ENCODE data around the gene ELMO2. TPM values are rescaled to one million over a fixed set of nuclear protein-coding genes. Genes with fewer than 3 reads are reported as not detected.
A peak's percentile ranks its signal among the peaks of the same experiment; 100 is the strongest.

The ELMO2 gene
- total and polyA plus RNA-seq, 9 of the 15 experiments (the other 6 are each of a cell fraction or from before 2014, with no cell fraction given) = 7.5 to 21.5 (median 15.9) TPM

- TF ChIP-seq, protein P1, sequence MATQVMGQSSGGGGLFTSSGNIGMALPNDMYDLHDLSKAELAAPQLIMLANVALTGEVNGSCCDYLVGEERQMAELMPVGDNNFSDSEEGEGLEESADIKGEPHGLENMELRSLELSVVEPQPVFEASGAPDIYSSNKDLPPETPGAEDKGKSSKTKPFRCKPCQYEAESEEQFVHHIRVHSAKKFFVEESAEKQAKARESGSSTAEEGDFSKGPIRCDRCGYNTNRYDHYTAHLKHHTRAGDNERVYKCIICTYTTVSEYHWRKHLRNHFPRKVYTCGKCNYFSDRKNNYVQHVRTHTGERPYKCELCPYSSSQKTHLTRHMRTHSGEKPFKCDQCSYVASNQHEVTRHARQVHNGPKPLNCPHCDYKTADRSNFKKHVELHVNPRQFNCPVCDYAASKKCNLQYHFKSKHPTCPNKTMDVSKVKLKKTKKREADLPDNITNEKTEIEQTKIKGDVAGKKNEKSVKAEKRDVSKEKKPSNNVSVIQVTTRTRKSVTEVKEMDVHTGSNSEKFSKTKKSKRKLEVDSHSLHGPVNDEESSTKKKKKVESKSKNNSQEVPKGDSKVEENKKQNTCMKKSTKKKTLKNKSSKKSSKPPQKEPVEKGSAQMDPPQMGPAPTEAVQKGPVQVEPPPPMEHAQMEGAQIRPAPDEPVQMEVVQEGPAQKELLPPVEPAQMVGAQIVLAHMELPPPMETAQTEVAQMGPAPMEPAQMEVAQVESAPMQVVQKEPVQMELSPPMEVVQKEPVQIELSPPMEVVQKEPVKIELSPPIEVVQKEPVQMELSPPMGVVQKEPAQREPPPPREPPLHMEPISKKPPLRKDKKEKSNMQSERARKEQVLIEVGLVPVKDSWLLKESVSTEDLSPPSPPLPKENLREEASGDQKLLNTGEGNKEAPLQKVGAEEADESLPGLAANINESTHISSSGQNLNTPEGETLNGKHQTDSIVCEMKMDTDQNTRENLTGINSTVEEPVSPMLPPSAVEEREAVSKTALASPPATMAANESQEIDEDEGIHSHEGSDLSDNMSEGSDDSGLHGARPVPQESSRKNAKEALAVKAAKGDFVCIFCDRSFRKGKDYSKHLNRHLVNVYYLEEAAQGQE (IDR thresholded peaks at IDR 0.05; ENCODE audit: borderline replicate concordance) = peak; percentile 84
- TF ChIP-seq, protein P1 (CRISPR knock-in tag; IDR thresholded peaks at IDR 0.05; ENCODE audit: low read depth) = no peak
- TF ChIP-seq FOXM1 (IDR thresholded peaks at IDR 0.05; ENCODE audit: low read depth) (peak; percentile 86), FOXM1 (CRISPR knock-in tag; IDR thresholded peaks at IDR 0.05; ENCODE audit: low read depth) (no peak), MEIS2 (IDR thresholded peaks at IDR 0.05; ENCODE audit: partially characterized antibody) (peak; percentile 45), HMGXB4 (CRISPR knock-in tag; IDR thresholded peaks at IDR 0.05) (no peak), ATF1 (CRISPR knock-in tag; IDR thresholded peaks at IDR 0.05) (no peak), ATF1 (tag; IDR thresholded peaks at IDR 0.05) (peak; percentile 90), RBFOX2 (IDR thresholded peaks at IDR 0.05; ENCODE audit: low read depth, low read length) (peak; percentile 51), TCF7L2 (IDR thresholded peaks at IDR 0.05; ENCODE audit: low read depth, low read length) (no peak), ZC3H4 (CRISPR knock-in tag; IDR thresholded peaks at IDR 0.05; ENCODE audit: borderline replicate concordance) (0 out of 2 replicates have a peak, but pooled peaks have one; percentile 31), CHD2 (IDR thresholded peaks at IDR 0.05; ENCODE audit: low read depth, low read length) (peak; percentile 76), HMGN3 (IDR thresholded peaks at IDR 0.05; ENCODE audit: borderline replicate concordance, extremely low read depth, insufficient read length, low read depth, low read length) (peak; percentile 32), ZNF124 (CRISPR knock-in tag; IDR thresholded peaks at IDR 0.05) (no peak), RBM25 (IDR thresholded peaks at IDR 0.05; ENCODE audit: low read depth, low read length, severe bottlenecking) (peak; percentile 93), NFYB (IDR thresholded peaks at IDR 0.05; ENCODE audit: extremely low read depth, insufficient read length) (peak; percentile 82)
- TF ChIP-seq, protein P2, sequence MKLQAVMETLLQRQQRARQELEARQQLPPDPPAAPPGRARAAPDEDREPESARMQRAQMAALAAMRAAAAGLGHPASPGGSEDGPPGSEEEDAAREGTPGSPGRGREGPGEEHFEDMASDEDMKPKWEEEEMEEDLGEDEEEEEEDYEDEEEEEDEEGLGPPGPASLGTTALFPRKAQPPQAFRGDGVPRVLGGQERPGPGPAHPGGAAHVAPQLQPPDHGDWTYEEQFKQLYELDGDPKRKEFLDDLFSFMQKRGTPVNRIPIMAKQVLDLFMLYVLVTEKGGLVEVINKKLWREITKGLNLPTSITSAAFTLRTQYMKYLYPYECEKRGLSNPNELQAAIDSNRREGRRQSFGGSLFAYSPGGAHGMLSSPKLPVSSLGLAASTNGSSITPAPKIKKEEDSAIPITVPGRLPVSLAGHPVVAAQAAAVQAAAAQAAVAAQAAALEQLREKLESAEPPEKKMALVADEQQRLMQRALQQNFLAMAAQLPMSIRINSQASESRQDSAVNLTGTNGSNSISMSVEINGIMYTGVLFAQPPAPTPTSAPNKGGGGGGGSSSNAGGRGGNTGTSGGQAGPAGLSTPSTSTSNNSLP (IDR thresholded peaks at IDR 0.05; ENCODE audit: borderline replicate concordance, low read depth, low read length) = peak; percentile 72; the same call in 1 of the 2 replicates
Observed at GRCh38 chr20:46406200-46406985, at the start of gene ELMO2 (continued).
